GM13976 (cell line): ENCODE measurements around the gene ZFP2.

Experiments used
- DNase-seq: peaks from one replicate; pipeline ENCODE4 v3.0.0; 2012; ENCODE audit warnings: low spot score
- CTCF ChIP-seq: IDR thresholded peaks from 2 replicates; pipeline ENCODE4 v1.5.1; 2012; ENCODE audit warnings: borderline replicate concordance, mild to moderate bottlenecking; ENCODE audit not compliant: insufficient read depth; ENCODE audit errors: extremely low read depth, missing control alignments, control extremely low read depth
- in situ Hi-C: fragments of 300-500 bp; cut with MboI; formaldehyde crosslinking; loops from one replicate; pipeline ENCODE4 v1.12.0; 2022; ENCODE audit warnings: low sequenced_read_pairs, mixed read lengths, inconsistent platforms; ENCODE audit not compliant: unreplicated experiment

ZFP2 gene

GRCh38 chr5:178899289-178899688 is 3.6 kb downstream of the ZFP2 start:
- TF ChIP-seq CTCF: no peak
- in situ Hi-C loops: no loop called here
- no peak for DNase-seq

GRCh38 chr5:178902849-178903248 is 7.1 kb downstream of the ZFP2 start:
- no peak for DNase-seq
- no peak for TF ChIP-seq CTCF
- in situ Hi-C loops: no loop called here

- in situ Hi-C loops: no loop called here
These were observed 36.4 kb downstream of the ZFP2 start for GRCh38 chr5:178931846-178932760.

GRCh38 chr5:178940569-178941360 is 45.1 kb downstream of the ZFP2 start, which contains the start of gene ZNF454:
Gene ZNF454 (plus strand): TSS chr5:178941198. CDS start chr5:178942792, 1,594 bp downstream.
- DNase-seq: no peak
- in situ Hi-C loops: no loop called here
- TF ChIP-seq CTCF: no peak

More at GRCh38 chr5:178931846-178932760, 36.4 kb downstream of the ZFP2 start:
- no peak for DNase-seq
- no peak for TF ChIP-seq CTCF

- in situ Hi-C loops: no loop called here
- TF ChIP-seq CTCF: no peak
- DNase-seq: no peak
These were observed 45.6 kb downstream of the ZFP2 start for GRCh38 chr5:178941361-178941760.

GRCh38 chr5:178965465-178966055 is 69.8 kb downstream of the ZFP2 start:
- in situ Hi-C loops: no loop called here
- no peak for DNase-seq
- no peak for TF ChIP-seq CTCF
